Measurements from ENCODE around the gene TRPM4. TPM values are rescaled to one million over a fixed set of nuclear protein-coding genes. Genes with fewer than 3 reads are reported as not detected.
"Not testable (repeated sequence)": the region's sequence is repeated elsewhere in the genome, so short reads cannot be mapped to it uniquely, and the experiment has no call there.

Gene TRPM4
- polyA plus RNA-seq, 1 donor, result 32.7 TPM

DNA sequence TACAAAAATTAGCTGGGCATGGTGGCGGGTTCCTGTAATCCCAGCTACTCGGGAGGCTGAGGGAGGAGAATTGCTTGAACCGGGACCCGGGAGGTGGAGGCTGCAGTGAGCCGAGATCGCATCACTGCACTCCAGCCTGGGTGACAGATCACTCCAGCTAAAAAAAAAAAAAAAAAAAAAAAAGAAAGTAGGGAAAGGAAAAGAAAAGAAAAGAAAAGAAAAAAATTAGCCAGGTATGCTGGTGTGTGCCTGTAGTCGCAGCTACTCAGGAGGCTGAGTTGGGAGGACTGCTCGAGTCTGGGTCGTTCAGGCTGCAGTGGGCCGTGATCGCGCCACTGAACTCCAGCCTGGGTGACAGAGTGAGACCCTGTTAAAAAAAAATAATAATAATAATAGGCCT lies 30.4 kb upstream of the TRPM4 start:
- not testable (repeated sequence) for DNase-seq (ENCODE audit: low read depth)

DNA sequence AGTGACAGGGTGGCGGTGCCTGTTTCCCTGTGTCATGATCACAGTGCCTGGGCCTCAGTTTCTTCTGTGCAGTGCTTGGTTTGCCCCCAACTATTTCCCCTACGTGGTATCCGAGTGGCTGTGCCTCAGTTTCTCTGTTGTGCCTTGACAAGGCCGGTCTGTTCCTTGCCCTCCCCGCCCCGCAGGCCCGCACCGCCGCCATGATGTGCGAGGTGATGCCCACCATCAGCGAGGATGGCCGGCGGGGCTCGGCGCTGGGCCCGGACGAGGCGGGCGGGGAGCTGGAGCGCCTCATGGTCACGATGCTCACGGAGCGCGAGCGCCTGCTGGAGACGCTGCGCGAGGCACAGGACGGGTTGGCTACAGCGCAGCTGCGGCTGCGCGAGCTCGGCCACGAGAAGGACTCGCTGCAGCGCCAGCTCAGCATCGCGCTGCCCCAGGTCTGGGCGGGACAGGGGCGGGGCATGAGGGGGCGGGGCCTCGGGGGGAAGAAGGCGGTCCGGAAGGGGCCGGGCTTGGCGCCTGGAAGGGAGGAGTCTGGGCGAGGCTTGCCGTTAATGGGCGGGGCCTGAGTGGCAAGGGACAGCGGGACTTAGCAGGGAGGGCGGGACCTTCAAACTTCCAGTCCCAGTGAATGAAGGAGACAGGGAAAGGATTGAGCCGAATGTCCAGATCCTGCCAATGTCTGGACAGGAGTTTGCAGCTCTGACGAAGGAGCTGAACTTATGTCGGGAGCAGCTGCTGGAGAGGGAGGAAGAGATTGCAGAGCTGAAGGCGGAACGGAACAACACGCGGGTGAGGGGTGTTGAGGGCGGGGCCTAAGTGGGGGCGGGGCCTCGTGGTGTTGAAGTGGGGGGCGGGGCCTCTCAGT lies 29.7 kb upstream of the TRPM4 start:
- DNase-seq (ENCODE audit: low read depth), result peak; percentile 87

DNA sequence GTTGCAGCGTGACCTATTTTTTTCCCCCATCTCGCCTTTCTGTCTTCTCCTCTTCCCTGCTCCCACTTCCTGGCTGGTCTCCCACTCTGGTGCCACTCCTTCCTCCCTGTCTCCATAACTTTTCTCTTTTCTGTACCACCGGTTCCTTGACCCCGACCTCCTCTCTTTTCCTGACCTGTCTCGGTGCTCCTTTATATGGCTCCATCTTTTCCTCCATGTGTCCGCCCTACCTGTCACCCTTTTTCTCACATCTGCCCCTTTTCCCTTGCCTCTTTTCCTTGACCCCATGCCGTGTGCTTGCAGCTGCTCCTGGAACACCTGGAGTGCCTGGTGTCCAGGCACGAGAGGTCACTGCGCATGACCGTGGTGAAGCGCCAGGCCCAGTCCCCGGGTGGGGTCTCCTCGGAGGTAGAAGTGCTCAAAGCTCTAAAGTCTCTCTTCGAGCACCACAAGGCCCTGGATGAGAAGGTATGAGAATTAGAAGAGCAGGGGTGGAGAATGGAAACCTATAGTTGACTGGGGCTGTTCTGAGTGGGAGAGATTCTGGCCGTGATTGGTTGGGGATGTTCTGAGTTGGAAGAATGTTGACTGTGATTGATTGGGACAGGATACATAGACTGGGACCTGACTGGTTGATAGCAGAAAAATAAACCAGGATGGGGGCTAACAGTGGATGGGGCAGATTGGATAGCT lies 28.9 kb upstream of the TRPM4 start:
- no peak for DNase-seq (ENCODE audit: low read depth)

DNA sequence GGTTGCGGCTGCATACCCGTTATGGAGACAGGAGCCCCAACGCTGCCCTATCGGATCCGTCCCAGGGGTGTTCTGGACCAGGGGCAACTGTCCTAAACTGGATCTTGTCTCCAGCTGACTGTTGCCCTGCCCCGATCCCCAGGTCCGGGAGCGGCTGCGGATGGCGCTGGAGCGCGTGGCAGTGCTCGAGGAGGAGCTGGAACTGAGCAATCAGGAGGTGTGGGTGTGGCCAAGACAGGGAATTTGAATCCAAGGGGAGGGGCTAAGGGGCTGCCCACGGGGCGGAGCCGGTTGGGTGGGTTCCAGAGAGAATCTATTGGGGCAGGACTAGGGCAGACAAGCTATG lies 28.4 kb upstream of the TRPM4 start:
- no peak for DNase-seq (ENCODE audit: low read depth)

DNA sequence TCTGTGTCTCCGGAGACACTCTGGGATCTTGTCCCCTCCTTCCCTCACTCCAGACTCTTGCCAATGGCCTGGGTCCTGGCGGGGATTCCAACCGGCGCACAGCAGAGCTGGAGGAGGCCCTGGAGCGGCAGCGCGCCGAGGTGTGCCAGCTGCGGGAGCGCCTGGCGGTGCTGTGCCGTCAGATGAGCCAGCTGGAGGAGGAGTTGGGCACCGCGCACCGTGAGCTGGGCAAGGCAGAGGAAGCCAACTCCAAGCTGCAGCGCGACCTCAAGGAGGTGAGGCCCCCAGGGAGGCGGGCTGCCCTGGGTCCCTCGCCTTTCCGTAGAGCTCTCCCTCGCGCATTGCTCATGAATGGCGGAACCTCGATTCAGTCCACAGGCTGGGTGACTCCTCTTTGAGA lies 27.3 kb upstream of the TRPM4 start:
- DNase-seq (ENCODE audit: low read depth), result no peak

DNA sequence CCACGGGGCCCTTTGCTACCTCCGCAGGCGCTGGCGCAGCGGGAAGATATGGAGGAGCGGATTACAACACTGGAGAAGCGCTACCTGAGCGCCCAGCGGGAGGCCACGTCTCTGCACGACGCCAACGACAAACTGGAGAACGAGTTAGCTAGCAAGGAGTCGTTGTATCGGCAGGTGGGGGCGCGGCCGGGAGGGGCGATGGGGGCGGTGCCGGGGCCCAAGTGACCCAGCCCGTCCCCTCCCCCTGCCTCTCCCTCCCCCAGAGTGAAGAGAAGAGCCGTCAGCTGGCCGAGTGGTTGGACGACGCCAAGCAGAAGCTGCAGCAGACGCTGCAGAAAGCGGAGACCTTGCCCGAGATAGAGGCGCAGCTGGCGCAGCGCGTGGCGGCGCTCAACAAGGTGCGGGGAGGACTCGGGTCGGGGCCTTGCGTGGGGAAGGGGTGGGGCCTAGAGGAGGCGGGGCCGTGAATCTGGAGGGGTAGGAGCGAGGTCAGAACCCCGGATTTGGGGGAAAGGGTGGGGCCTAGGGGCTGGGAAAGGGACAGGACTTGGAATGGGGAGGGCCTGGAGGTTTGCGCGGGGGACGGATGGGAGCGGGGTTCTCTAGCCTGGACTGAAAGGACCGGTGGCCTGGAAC lies 24.5 kb upstream of the TRPM4 start:
- DNase-seq (ENCODE audit: low read depth), result no peak

DNA sequence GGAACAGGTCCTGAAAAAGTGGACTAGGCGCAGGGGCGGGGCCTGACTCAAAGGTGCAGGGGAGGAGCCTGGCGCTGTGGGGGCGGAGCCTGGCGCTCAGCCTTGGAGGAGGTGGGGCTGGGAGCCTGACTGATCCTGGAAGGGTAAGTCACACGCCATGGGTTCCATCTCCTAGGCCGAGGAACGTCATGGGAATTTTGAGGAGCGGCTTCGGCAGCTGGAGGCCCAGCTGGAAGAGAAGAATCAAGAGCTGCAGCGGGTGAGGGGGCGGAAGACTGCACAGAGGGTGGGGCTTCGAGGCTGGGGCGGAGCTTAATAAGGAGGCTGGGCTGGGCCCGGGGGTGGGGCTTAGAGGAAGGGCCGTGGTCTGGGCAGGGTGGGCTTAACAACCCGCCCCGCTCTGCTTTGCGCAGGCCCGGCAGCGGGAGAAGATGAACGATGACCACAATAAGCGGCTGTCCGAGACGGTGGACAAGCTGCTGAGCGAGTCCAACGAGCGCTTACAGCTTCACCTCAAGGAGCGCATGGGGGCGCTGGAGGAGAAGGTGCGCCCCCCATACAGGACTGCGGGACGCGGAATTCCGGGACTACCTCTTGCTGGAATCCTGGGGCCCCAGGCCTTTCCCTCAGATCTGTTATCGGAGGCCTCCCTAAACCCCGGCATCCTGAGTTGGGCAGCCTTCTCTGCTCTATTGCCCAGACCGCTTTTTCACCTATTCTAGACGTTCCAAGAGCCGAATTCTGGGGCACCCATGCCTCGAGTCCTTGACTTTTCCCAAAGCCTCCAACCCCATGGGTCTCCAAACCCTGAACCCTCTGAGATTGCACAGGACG lies 23.8 kb upstream of the TRPM4 start:
- no peak for DNase-seq (ENCODE audit: low read depth)

DNA sequence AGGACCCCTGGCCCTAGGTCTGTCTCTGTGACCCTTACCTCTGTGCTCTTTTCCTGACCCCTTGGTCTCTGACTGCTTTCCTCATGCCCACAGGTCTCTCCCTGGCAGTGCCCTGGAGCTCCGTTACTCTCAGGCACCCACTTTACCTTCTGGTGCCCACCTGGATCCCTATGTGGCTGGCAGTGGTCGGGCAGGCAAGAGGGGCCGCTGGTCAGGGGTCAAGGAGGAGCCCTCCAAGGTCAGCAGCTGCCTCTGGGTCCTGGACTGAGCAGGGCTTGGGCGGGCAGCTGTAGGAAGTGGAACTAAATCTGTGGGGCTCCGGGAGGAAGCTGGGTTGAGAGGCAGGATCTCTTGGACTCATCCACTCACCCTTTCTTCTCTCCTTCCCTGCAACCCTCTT lies 21.9 kb upstream of the TRPM4 start:
- DNase-seq (ENCODE audit: low read depth), result no peak

DNA sequence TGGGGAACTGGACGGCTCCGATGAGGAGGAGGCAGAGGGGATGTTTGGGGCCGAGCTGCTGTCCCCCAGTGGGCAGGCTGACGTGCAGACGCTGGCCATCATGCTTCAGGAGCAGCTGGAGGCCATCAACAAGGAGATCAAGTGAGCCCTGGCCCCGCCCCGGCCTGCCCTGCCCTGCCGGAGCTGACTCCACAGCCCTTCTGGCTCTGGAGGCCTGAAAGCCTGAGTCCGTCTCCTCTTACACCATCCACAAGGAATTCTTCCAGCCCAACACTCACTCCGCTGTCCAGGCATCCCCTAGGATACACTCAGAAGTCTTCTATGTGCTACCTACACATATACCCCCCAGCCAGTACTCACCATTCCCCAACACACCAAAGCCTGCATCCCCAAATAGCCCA lies 20.8 kb upstream of the TRPM4 start:
- no peak for DNase-seq (ENCODE audit: low read depth)

DNA sequence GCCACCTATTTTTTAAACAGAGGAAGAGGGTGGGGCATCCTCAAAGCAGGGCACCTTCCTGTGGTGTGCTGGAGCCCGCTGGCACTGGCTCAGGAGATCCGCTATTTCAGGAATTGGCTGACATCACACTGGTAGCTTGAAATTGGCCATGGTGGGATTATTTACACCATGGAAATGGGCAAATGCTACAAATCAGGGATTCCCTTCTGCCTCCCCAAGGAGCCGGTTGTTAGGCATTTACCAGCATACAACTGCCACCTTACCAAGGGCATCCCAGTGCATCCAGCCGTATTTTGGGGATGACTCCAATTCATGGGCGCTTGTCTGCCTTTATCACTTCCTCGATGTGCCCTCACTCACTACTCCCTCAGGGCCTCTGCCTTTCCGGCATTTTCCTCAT lies 16.6 kb upstream of the TRPM4 start:
- no peak for DNase-seq (ENCODE audit: low read depth)

DNA sequence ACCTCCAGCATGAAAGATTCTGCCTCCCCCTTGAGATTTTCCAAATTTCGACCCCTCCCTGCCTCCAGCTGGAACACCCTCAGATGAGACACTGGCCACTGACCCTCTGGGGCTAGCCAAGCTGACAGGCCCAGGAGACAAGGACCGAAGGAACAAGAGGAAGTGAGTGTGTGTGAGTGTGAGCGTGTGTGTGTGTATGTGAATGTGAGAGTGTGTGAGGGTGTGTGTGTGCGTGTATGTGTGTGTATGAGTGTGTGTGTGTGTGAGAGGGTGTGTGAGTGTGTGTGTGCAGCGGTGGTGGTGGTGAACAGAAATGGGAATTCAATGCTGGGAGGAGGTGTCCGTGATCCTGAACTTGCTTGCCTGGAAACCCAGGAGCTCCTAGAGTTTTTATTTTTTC lies 16.2 kb upstream of the TRPM4 start:
- no peak for DNase-seq (ENCODE audit: low read depth)

DNA sequence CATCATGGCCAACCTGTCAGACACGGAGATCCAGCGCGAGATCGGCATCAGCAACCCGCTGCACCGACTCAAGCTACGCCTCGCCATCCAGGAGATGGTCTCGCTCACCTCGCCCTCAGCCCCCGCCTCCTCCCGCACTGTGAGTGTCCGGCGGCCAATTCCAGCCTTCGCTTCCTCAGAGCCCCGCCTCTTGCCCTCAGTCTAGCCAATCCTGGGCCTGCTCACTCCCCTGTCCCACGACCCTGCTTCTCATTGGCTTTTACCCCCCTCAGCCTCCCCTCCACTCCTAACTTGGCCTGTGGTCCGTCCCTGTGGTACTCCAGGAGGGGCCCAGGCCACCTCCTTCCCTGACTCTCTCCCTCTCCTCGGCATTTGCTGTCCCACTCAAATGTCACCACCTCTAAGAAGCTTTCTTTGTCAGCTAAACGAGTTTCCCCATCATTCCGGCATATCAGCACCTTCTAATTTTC lies 14.7 kb upstream of the TRPM4 start:
- DNase-seq (ENCODE audit: low read depth), result no peak

DNA sequence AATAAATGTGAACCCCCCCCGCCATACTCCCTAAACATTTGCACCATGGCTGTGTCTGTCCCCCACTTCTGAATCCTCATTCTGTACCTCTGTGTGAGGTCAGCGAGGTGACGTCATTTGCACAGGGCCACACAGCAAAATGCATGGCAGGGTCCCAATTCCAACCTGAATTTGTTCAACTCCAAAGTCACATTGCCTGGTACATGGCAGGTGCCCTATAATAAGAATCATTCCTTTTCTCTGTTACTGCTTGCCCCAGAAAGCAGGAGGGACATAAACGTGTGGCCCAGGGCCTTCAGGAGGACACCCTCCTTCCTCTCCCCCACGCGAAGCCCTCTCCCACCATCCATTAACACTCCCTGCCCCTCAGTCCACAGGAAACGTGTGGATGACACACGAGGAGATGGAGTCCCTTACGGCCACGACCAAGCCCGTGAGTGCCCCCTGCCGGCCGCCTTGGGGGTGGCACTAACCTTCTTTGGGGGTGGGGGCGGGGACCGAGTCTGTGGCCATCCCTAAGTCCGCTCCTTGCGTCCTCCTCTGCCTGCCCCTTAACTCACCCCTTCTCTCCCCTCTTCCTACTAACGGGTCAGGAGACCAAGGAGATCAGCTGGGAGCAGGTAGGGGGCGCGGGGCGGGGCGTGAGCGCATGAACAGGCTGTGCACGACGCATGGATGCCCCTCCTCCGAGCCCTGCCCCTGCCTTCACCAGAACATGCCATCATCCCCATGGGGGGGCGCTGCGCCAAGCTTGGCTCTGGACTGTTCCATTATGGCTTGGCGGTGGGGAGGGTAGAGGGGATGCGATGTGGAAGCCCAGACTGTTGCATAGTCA lies 11.8 kb upstream of the TRPM4 start:
- no peak for DNase-seq (ENCODE audit: low read depth)

DNA sequence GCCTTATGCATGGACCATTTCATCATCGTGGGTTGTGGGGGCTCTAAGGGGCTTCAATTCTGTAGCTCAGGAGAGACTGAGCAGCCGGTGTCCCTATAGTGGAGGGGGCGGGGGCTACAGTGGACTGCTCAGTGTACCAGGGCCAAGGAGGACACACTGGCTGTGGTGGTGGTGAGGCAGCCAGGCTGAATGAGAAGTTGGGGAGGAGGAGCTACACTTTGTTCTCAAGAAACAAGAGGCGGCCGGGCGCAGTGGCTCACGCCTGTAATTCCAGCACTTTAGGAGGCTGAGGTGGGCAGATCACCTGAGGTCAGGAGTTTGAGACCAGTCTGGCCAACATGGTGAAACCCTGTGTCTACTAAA lies 11.2 kb upstream of the TRPM4 start:
- DNase-seq (ENCODE audit: low read depth), result not testable (repeated sequence)

DNA sequence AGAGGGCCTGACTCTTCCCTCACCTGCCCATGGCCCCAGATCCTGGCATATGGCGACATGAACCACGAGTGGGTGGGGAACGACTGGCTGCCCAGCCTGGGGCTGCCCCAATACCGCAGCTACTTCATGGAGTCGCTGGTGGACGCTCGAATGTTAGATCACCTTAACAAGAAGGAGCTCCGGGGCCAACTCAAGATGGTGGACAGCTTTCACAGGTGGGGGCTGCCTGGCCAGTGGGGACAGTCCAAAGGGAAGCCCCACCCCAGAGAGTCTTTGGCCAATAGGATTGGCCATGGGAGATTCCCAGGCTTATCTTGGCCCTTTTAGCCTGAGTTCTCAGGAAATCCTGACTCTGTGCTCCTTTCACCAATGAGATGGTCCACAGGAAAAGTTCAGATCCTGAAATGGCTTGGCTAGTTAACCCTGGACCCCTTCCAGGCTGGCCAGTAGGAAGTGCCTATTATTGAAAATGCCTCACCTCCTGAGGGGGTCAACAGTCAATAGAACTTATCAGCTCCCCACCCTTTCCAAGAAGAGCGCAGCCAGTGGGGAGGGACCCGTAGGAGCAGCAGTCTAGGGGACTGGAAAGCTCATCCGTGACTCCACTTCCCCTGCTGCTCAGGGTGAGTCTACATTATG lies 9.4 kb upstream of the TRPM4 start:
- DNase-seq (ENCODE audit: low read depth), result no peak

DNA sequence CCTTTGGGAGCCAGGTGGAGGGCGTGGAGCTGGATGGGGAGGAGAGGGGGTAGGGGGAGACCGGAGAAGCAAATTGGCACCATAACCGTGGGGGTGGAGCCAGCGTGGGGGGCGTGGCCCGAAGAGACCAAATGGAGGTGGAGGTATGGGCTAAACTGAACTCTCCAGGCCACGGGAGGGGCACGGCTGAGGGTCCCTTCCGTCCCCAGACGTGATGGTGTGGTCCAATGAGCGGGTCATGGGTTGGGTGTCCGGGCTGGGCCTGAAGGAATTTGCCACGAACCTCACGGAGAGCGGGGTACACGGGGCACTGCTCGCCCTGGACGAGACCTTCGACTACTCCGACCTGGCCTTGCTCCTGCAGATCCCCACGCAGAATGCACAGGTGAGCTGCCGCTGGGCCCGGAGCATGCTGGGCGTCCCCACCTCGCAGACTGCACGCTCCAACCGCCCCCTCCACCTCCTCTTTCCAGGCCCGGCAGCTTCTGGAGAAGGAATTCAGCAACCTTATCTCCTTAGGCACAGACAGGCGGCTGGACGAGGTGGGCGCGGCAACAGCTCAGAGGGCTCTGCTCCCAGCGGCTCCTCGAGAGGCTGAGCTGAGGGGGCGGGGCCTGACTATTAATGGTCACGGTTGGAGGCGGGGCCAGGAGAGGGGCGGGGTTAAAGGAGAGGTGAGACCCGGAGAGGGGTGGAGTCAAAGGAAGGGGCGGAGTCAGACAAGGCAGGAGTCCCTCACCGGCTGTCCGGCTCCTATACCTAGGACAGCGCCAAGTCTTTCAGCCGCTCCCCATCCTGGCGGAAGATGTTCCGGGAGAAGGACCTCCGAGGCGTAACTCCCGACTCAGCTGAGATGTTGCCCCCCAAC lies 8.6 kb upstream of the TRPM4 start:
- peak; percentile 68 for DNase-seq (ENCODE audit: low read depth)

DNA sequence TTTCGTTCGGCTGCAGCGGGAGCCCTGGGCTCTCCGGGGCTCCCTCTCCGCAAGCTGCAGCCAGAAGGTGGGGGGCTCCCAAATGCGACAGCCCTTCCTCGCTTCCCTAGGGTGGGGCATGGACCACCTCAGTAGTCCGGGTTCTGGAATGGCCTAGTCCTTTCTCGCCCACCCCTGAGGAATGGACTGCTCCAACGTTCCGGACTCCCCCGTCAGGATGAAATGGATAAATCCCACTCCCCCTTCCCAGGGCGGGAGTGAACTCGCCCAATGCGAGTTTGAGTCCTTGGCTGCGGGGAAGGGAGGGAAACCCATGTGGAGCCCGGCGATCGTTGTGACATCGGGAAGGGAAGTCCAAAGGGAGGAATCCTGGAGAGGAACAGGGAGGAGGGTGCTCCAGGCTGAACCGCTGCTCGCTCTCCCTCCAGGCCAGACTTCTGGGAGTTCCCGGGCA lies 7.9 kb upstream of the TRPM4 start:
- peak; percentile 68 for DNase-seq (ENCODE audit: low read depth)

DNA sequence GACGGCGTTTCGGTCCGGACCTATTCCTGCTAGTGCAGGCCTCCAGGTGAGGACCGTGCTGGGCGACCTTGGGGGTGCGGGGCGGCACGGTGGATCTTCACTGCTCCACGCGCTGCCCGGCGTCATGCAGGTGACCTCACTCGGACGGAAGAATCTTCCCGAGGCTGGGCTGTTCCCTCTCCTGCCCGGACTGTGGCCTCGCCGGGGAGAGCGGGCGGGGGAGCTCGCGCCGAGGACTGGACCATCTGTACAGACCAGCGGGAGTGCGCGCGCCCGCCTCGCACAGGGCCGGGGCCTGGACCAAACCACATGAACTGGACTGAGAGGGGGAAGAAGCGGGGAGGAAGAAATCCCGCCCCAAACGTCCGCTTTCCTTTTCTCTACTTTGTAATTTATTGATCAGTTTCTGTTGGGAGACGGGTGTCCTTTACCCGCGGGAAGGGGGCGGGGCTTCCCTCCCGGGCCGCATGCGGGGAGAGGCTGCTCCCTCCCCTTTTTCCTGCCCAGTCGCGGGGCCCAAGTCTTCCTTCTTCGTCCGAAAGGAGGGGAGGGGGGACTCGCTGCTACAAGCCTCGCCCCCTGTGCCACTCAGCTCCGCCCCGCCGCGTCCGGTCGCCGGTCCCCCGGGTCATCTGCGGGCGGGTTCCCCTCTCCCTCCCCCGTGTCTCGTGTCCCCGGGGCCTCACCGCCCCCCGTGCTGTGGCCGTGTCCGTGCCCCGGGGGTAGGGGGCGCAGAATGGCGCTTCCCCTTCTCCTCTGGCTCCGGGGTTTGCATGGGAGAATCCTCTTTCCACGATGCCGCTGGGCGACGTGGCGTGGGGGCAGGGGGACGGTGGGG lies 7.3 kb upstream of the TRPM4 start:
- DNase-seq (ENCODE audit: low read depth), result peak; percentile 68

DNA sequence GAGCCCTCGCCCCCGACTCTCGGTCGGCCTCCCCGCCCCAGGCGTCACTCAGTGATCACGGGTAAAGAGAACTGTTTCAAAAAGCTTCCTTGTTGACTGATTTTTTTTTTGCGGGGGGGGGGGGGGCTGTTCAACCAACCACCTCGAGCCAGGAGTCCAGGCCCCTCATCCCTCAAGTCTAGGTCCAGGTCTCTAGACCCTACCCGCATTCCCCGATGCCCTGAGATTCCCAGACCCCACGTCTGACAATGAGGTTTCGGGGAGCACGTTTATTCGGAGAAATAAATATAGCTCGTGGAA lies 6.7 kb upstream of the TRPM4 start:
- DNase-seq (ENCODE audit: low read depth), result no peak
